HepG2 (cell line): ENCODE results near the gene STK36. TPM values are rescaled to one million over a fixed set of nuclear protein-coding genes. Genes with fewer than 3 reads are reported as not detected.
"Not testable (repeated sequence)": the region's sequence is repeated elsewhere in the genome, so short reads cannot be mapped to it uniquely, and the experiment has no call there.

Experiments
- ATAC-seq: fragments of 200-7000 bp; cut with Tn5 transposase; 3 replicates; pipeline ENCODE4 v1.9.1; 2020; ENCODE audit warnings: mild to moderate bottlenecking, moderate library complexity
- BruUV-seq: library from RNA; stranded (reverse); fragments of 400-500 nt; replicated peaks from 2 replicates; lab custom pipeline; 2021; lab: Mats Ljungman, UMichigan
- CTCF ChIA-PET: fragments of 300-600 bp; formaldehyde crosslinking; extraction: SDS; loops from one replicate; lab custom pipeline; 2021; ENCODE audit warnings: low total read pairs, inconsistent platforms, low intra/inter-chr PET ratio; lab: Yijun Ruan, JAX
- POLR2A ChIA-PET: fragments of 350-600 bp; sonication (Branson Sonifier 250); formaldehyde crosslinking; loops from one replicate; lab custom pipeline; 2020; ENCODE audit warnings: antibody characterized with exemption, inconsistent platforms; lab: Yijun Ruan, JAX
- DNase-seq: peaks from one replicate; pipeline ENCODE4 v3.0.0-alpha.2; 2015; ENCODE audit warnings: low spot score
- FAIRE-seq: peaks from 3 replicates; lab custom pipeline; 2011; peaks lifted over from hg19 to GRCh38; lab: Jason Lieb, UNC
- H2AFZ ChIP-seq: one replicate; pipeline ENCODE4 v1.6.1; 2011; ENCODE audit warnings: low read length, inconsistent platforms
- H3K27ac ChIP-seq: fragments of 300-600 bp; 3 replicates; pipeline ENCODE4 v1.8.0; 2011; ENCODE audit warnings: mixed run types, mild to moderate bottlenecking, mixed read lengths, low read length, inconsistent platforms; ENCODE audit not compliant: insufficient read depth; ENCODE audit errors: extremely low read length
- H3K27me3 ChIP-seq, 2 experiments: fragments of 200-600 bp in 1 of 2; 2 replicates in 1 of 2; 3 replicates in 1 of 2; pipeline versions ENCODE4 v1.6.0 to v1.8.0; 2011; ENCODE audit warnings: low read length in 2 of 2, mild to moderate bottlenecking in 2 of 2, moderate library complexity in 2 of 2, inconsistent platforms in 1 of 2; ENCODE audit not compliant: insufficient read depth in 2 of 2, control insufficient read depth in 1 of 2
- H3K36me3 ChIP-seq, 2 experiments: fragments of 200-600 bp in 1 of 2; replicated peaks in 1 of 2; 2 replicates in 1 of 2; 3 replicates in 1 of 2; pipeline versions ENCODE4 v1.5.1 to v1.8.0; 2011; ENCODE audit warnings: low read length in 2 of 2, inconsistent platforms in 1 of 2; ENCODE audit not compliant: insufficient read depth in 2 of 2, control insufficient read depth in 1 of 2
- H3K4me1 ChIP-seq: 2 replicates; pipeline ENCODE4 v1.5.1; 2012; ENCODE audit warnings: low read length, inconsistent platforms; ENCODE audit not compliant: insufficient read depth
- H3K4me2 ChIP-seq: 2 replicates; pipeline ENCODE4 v1.6.0; 2011; ENCODE audit warnings: low read depth, low read length, inconsistent platforms
- H3K4me3 ChIP-seq, 3 experiments: fragments of 200-600 bp in 1 of 3; sonication (generic), shearing (Covaris generic) in 1 of 3; replicated peaks in 1 of 3; 2 replicates each; pipeline ENCODE4 v1.5.1; 2011 to 2016; ENCODE audit warnings: low read length in 3 of 3, inconsistent platforms in 2 of 3, low read depth in 2 of 3, mild to moderate bottlenecking in 2 of 3, control low read depth in 1 of 3, mixed read lengths in 1 of 3; ENCODE audit not compliant: insufficient read depth in 1 of 3
- H3K79me2 ChIP-seq: one replicate; pipeline ENCODE4 v1.6.1; 2011; ENCODE audit warnings: low read length, inconsistent platforms; ENCODE audit not compliant: insufficient read depth
- H3K9ac ChIP-seq: 2 replicates; pipeline ENCODE4 v1.6.0; 2011; ENCODE audit warnings: mild to moderate bottlenecking, low read depth, low read length, inconsistent platforms; ENCODE audit not compliant: insufficient read depth
- H3K9me3 ChIP-seq: 2 replicates; pipeline ENCODE4 v1.5.1; 2012; ENCODE audit warnings: mild to moderate bottlenecking, low read length
- H4K20me1 ChIP-seq: 2 replicates; pipeline ENCODE4 v1.6.0; 2011; ENCODE audit warnings: inconsistent platforms, mild to moderate bottlenecking, low read length, moderate library complexity; ENCODE audit not compliant: insufficient read depth
- FOXA3 ChIP-seq: IDR thresholded peaks from 2 replicates; pipeline ENCODE4 v1.6.1; 2016; ENCODE audit warnings: missing genetic modification reagents, missing compliant biosample characterization
- ISL2 ChIP-seq: sonication (generic); formaldehyde crosslinking; IDR thresholded peaks from 2 replicates; pipeline ENCODE4 v1.5.0; 2020; ENCODE audit warnings: missing genetic modification reagents
- KLF16 ChIP-seq, 2 experiments: sonication (generic) in 1 of 2; formaldehyde crosslinking in 1 of 2; IDR thresholded peaks; 2 replicates each; pipeline versions ENCODE4 v1.6.1 to v1.8.0; 2016 to 2023; ENCODE audit warnings: missing genetic modification reagents in 2 of 2, missing compliant biosample characterization in 1 of 2
- KLF6 ChIP-seq: IDR thresholded peaks from 2 replicates; pipeline ENCODE4 v1.8.0; 2016; ENCODE audit warnings: missing biosample characterization, missing genetic modification reagents
- KMT2B ChIP-seq: IDR thresholded peaks from 2 replicates; pipeline ENCODE4 v1.6.1; 2016; ENCODE audit warnings: missing genetic modification reagents, missing compliant biosample characterization
- MIER2 ChIP-seq: IDR thresholded peaks from 2 replicates; pipeline ENCODE4 v1.6.1; 2016; ENCODE audit warnings: missing biosample characterization, missing genetic modification reagents
- RFXANK ChIP-seq: IDR thresholded peaks from 2 replicates; pipeline ENCODE4 v1.6.1; 2016
- SP1 ChIP-seq, 2 experiments: fragments of 450-650 bp in 1 of 2; sonication (generic) in 1 of 2; formaldehyde crosslinking in 1 of 2; IDR thresholded peaks; 2 replicates each; pipeline versions ENCODE4 v1.4.0 to v1.6.1; 2016 to 2020; ENCODE audit warnings: missing genetic modification reagents in 1 of 2
- SP5 ChIP-seq: IDR thresholded peaks from 2 replicates; pipeline ENCODE4 v1.6.1; 2016; ENCODE audit warnings: low read depth, borderline replicate concordance
- ZNF331 ChIP-seq: sonication (generic); formaldehyde crosslinking; IDR thresholded peaks from 2 replicates; pipeline ENCODE4 v1.4.0; 2020; ENCODE audit warnings: missing genetic modification reagents
- whole genome bisulfite sequencing: methylation state at CpG from one replicate; pipeline ENCODE4 v1.1.6; 2017; ENCODE audit warnings: low lambda C conversion rate; 5-methylcytosine and 5-hydroxymethylcytosine counted together
- in situ Hi-C: cut with HindIII; loops from 2 replicates; pipeline ENCODE4 v1.10.0; 2017; ENCODE audit warnings: low pct_unique_long_range_greater_than_20kb; ENCODE audit not compliant: extremely low pct_ligation_motif_present
- intact Hi-C: fragments of 100-400 bp; cut with micrococcal nuclease; formaldehyde crosslinking; loops from one replicate; pipeline ENCODE4 v1.10.0; 2022; ENCODE audit not compliant: unreplicated experiment
- polyA plus RNA-seq, 8 experiments: library from polyadenylated mRNA; depleted of rRNA in 3 of 8; stranded (reverse) in 7 of 8; unstranded in 1 of 8; fragments of >200 nt; fragmentation: Illumina TruSeq in 4 of 8; extraction: Trizol in 4 of 8; gene quantifications; 2 replicates each; pipeline versions ENCODE4 v1.2.1 to v1.2.3, GENCODE V29; 2011 to 2016; ENCODE audit warnings: low read depth in 4 of 8, missing spikeins in 1 of 8, mixed read lengths in 1 of 8; ENCODE audit not compliant: insufficient read depth in 1 of 8
- total RNA-seq, 5 experiments: library from RNA; depleted of rRNA; stranded (reverse); fragments of >200 nt; fragmentation: Illumina TruSeq; extraction: Trizol; gene quantifications; 2 replicates each; pipeline ENCODE4 v1.2.3, GENCODE V29; 2016; ENCODE audit warnings: low read depth in 1 of 5
- TF ChIP-seq, protein P1 (sequence below): IDR thresholded peaks from 2 replicates; pipeline ENCODE4 v1.6.1; 2016; ENCODE audit warnings: low read depth
- TF ChIP-seq, protein P2 (sequence below): sonication (generic); formaldehyde crosslinking; IDR thresholded peaks from 2 replicates; pipeline ENCODE4 v1.4.0; 2020; ENCODE audit warnings: missing genetic modification reagents
- TF ChIP-seq, protein P3 (sequence below), 2 experiments: sonication (generic) in 1 of 2; formaldehyde crosslinking in 1 of 2; IDR thresholded peaks; 2 replicates each; pipeline versions ENCODE4 v1.4.0 to v1.6.1; 2018 to 2020; ENCODE audit warnings: missing genetic modification reagents in 2 of 2, borderline replicate concordance in 1 of 2, low read depth in 1 of 2, mild to moderate bottlenecking in 1 of 2, missing biosample characterization in 1 of 2
- TF ChIP-seq, protein P4 (sequence below): sonication (generic); formaldehyde crosslinking; IDR thresholded peaks from 2 replicates; pipeline ENCODE4 v1.8.1; 2023; ENCODE audit warnings: mild to moderate bottlenecking, missing genetic modification reagents, borderline replicate concordance
- TF ChIP-seq, protein P5 (sequence below): IDR thresholded peaks from 2 replicates; pipeline ENCODE4 v1.6.1; 2016; ENCODE audit warnings: missing genetic modification reagents, missing compliant biosample characterization

Gene STK36
- total and polyA plus RNA-seq, 2 of the 13 experiments (the other 11 are each of a cell fraction or from before 2014, with no cell fraction given): 45.9 to 83.5 TPM

DNA sequence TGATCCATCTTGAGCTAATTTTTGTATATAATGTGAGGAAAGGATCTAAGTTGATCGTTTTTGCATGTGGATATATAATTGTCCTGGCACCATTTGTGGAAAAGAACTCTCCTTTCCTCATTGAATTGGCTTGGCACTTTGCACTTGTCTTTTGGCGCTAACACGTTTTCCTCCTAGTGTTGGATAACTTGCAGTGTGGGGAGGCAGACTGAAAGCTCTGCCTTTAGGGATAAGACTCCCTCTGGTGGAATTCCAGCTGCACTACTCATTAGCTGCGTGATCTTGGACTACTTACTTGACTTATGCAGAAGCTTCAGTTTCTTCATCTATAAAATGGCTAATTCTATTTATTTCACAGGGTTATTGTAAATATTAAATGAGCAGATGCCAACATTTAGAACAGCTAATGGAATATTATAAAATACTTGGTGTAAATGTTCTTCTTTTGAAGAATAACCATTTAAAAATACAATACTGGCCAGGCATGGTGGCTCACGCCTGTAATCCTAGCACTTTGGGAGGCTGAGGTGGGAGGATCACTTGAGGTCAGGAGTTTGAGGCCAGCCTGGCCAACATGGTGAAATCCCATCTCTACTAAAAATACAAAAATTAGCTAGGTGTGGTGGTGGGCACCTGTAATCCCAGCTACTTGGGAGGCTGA, 15.6 kb downstream of the STK36 start:
- in situ Hi-C loops; H3K27me3 ChIP-seq; BruUV-seq; H3K4me1 ChIP-seq; H3K9me3 ChIP-seq; H3K4me2 ChIP-seq; H2AFZ ChIP-seq; H3K27ac ChIP-seq; H4K20me1 ChIP-seq; H3K4me3 ChIP-seq; H3K79me2 ChIP-seq; H3K9ac ChIP-seq; TF ChIP-seq SP1 (IDR thresholded peaks at IDR 0.05): not testable (repeated sequence)
- peaks cover 14 to 37% of the 10 kb centered on the region in 2 experiments for H3K36me3 ChIP-seq
- intact Hi-C loops: loop anchor here (1.0 kb wide), 2 partner anchors 15 to 28 kb away; partner anchors contain the start of genes BCS1L, RNF25, STK36 and ZNF142
- FAIRE-seq (peak; percentile 97), ATAC-seq (peak; percentile 100), DNase-seq (peak; percentile 89)
- WGBS: 23% methylated on average over 5 of the region's 5 CpGs
- ChIA-PET POLR2A (interaction anchor here (0.6 to 1.4 kb wide), 6 partner anchors 16 to 701 kb away, joined by 3 to 11 read pairs (median 4); partner anchors contain the start of genes BCS1L, RNF25, STK36 and TTLL4), CTCF (interaction anchor here (0.7 to 3.4 kb wide), 5 partner anchors 28 to 519 kb away, joined by 3 to 38 read pairs (median 4); partner anchors contain the start of genes BCS1L and ZNF142)
- 0 out of 2 replicates have a peak, but pooled peaks have one; percentile 11 for TF ChIP-seq FOXA3 (CRISPR knock-in tag)
- 0 out of 2 replicates have a peak, but pooled peaks have one; percentile 24 for TF ChIP-seq SP5 (CRISPR knock-in tag)
- 0 out of 2 replicates have a peak, but pooled peaks have one; percentile 39 for TF ChIP-seq SP1 (CRISPR knock-in tag; IDR thresholded peaks at IDR 0.05)
- TF ChIP-seq KMT2B (CRISPR knock-in tag): 0 out of 2 replicates have a peak, but pooled peaks have one; percentile 31
- TF ChIP-seq, protein P1, sequence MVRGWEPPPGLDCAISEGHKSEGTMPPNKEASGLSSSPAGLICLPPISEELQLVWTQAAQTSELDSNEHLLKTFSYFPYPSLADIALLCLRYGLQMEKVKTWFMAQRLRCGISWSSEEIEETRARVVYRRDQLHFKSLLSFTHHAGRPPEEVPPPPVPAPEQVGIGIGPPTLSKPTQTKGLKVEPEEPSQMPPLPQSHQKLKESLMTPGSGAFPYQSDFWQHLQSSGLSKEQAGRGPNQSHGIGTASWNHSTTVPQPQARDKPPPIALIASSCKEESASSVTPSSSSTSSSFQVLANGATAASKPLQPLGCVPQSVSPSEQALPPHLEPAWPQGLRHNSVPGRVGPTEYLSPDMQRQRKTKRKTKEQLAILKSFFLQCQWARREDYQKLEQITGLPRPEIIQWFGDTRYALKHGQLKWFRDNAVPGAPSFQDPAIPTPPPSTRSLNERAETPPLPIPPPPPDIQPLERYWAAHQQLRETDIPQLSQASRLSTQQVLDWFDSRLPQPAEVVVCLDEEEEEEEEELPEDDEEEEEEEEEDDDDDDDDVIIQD: peak; percentile 57; the same call in 1 of the 2 replicates
- TF ChIP-seq, protein P2, sequence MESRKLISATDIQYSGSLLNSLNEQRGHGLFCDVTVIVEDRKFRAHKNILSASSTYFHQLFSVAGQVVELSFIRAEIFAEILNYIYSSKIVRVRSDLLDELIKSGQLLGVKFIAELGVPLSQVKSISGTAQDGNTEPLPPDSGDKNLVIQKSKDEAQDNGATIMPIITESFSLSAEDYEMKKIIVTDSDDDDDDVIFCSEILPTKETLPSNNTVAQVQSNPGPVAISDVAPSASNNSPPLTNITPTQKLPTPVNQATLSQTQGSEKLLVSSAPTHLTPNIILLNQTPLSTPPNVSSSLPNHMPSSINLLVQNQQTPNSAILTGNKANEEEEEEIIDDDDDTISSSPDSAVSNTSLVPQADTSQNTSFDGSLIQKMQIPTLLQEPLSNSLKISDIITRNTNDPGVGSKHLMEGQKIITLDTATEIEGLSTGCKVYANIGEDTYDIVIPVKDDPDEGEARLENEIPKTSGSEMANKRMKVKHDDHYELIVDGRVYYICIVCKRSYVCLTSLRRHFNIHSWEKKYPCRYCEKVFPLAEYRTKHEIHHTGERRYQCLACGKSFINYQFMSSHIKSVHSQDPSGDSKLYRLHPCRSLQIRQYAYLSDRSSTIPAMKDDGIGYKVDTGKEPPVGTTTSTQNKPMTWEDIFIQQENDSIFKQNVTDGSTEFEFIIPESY: peak; percentile 92
- 0 out of 2 replicates have a peak, but pooled peaks have one; percentile 54 for TF ChIP-seq KLF6 (CRISPR knock-in tag)
- TF ChIP-seq, protein P3, sequence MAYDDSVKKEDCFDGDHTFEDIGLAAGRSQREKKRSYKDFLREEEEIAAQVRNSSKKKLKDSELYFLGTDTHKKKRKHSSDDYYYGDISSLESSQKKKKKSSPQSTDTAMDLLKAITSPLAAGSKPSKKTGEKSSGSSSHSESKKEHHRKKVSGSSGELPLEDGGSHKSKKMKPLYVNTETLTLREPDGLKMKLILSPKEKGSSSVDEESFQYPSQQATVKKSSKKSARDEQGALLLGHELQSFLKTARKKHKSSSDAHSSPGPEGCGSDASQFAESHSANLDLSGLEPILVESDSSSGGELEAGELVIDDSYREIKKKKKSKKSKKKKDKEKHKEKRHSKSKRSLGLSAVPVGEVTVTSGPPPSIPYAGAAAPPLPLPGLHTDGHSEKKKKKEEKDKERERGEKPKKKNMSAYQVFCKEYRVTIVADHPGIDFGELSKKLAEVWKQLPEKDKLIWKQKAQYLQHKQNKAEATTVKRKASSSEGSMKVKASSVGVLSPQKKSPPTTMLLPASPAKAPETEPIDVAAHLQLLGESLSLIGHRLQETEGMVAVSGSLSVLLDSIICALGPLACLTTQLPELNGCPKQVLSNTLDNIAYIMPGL (CRISPR knock-in tag; IDR thresholded peaks at IDR 0.05; ENCODE audit: borderline replicate concordance in 1 of 2, low read depth in 1 of 2): peak; percentile 33 to 67; a peak in 2 of 4 replicates
- peak in 1 of 2 experiments; percentile 49; a peak in 1 of 4 replicates for TF ChIP-seq KLF16 (CRISPR knock-in tag; IDR thresholded peaks at IDR 0.05)
- 0 out of 2 replicates have a peak, but pooled peaks have one; percentile 31 for TF ChIP-seq MIER2 (CRISPR knock-in tag)
- TF ChIP-seq RFXANK: 0 out of 2 replicates have a peak, but pooled peaks have one; percentile 31
- TF ChIP-seq, protein P4, sequence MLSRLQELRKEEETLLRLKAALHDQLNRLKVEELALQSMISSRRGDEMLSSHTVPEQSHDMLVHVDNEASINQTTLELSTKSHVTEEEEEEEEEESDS (CRISPR knock-in tag): 0 out of 2 replicates have a peak, but pooled peaks have one; percentile 8
- TF ChIP-seq ZNF331 (CRISPR knock-in tag): 0 out of 2 replicates have a peak, but pooled peaks have one; percentile 48
- TF ChIP-seq, protein P5, sequence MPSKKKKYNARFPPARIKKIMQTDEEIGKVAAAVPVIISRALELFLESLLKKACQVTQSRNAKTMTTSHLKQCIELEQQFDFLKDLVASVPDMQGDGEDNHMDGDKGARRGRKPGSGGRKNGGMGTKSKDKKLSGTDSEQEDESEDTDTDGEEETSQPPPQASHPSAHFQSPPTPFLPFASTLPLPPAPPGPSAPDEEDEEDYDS (CRISPR knock-in tag): peak; percentile 38; the same call in 1 of the 2 replicates
- TF ChIP-seq ISL2 (CRISPR knock-in tag): 0 out of 2 replicates have a peak, but pooled peaks have one; percentile 21
